ENCODE data around the gene TGFBR3L. TPM values are rescaled to one million over a fixed set of nuclear protein-coding genes. Genes with fewer than 3 reads are reported as not detected.

Gene TGFBR3L
- total RNA-seq, 3 donors from 2014 or later: 2.3 TPM; not detected in 2

GRCh38 chr19:7904074-7905020 is 10.3 kb upstream of the TGFBR3L start:
- intact Hi-C loops (cut with DNase I; ENCODE audit: low total_unique reads): loop anchor here (5.0 kb wide), 1 partner anchor 52 kb away; no protein-coding TSS in a partner anchor
- DNase-seq (ENCODE audit: low spot score in 2 of 2): peak in 1 of 2 donors; percentile 58
- Histone ChIP-seq H3K27me3 (no peaks in the 10 kb centered on the region), H3K9me3 (no peaks in the 10 kb centered on the region), H3K4me1 (peaks cover 14 to 18% of the 10 kb centered on the region in 2 donors), H3K36me3 (no peaks in the 10 kb centered on the region), H3K4me3 (peak overlapping the region; percentile 85 to 89 (median 87)), H3K27ac (peak overlapping the region; percentile 92 to 94)
- TF ChIP-seq POLR2A (IDR thresholded peaks at IDR 0.05) (no peak), CTCF (IDR thresholded peaks at IDR 0.05) (no peak), POLR2AphosphoS5 (IDR thresholded peaks at IDR 0.05) (no peak)

- Histone ChIP-seq H3K4me1 (peaks cover 14 to 18% of the 10 kb centered on the region in 2 donors), H3K36me3 (peaks cover 2% of the 10 kb centered on the region), H3K4me3 (peak overlapping the region in 2 of 3 donors; percentile 87 to 89), H3K9me3 (no peaks in the 10 kb centered on the region), H3K27me3 (no peaks in the 10 kb centered on the region), H3K27ac (no peak overlapping the region)
- intact Hi-C loops (cut with DNase I; ENCODE audit: low total_unique reads): no loop called here
- TF ChIP-seq POLR2AphosphoS5 (IDR thresholded peaks at IDR 0.05): no peak
- TF ChIP-seq CTCF (IDR thresholded peaks at IDR 0.05): no peak
- TF ChIP-seq POLR2A (IDR thresholded peaks at IDR 0.05): no peak
- DNase-seq (ENCODE audit: low spot score in 2 of 2): no peak
Observed at GRCh38 chr19:7905268-7905667, 9.4 kb upstream of the TGFBR3L start.

- intact Hi-C loops (cut with DNase I; ENCODE audit: low total_unique reads): no loop called here
Observed at GRCh38 chr19:7905859-7906258, 8.8 kb upstream of the TGFBR3L start.

GRCh38 chr19:7907122-7907521 is 7.5 kb upstream of the TGFBR3L start:
- TF ChIP-seq CTCF (IDR thresholded peaks at IDR 0.05) (no peak), POLR2AphosphoS5 (IDR thresholded peaks at IDR 0.05) (no peak), POLR2A (IDR thresholded peaks at IDR 0.05) (no peak)
- intact Hi-C loops (cut with DNase I; ENCODE audit: low total_unique reads): no loop called here
- Histone ChIP-seq H3K4me1 (peaks cover 14 to 18% of the 10 kb centered on the region in 2 donors), H3K36me3 (peaks cover 19% of the 10 kb centered on the region), H3K27me3 (no peaks in the 10 kb centered on the region), H3K4me3 (no peak overlapping the region), H3K9me3 (no peaks in the 10 kb centered on the region), H3K27ac (no peak overlapping the region)
- DNase-seq (ENCODE audit: low spot score in 2 of 2): no peak

More at GRCh38 chr19:7905859-7906258, 8.8 kb upstream of the TGFBR3L start:
- H3K27me3 ChIP-seq: no peaks in the 10 kb centered on the region
- TF ChIP-seq POLR2A (IDR thresholded peaks at IDR 0.05) (no peak), POLR2AphosphoS5 (IDR thresholded peaks at IDR 0.05) (no peak), CTCF (IDR thresholded peaks at IDR 0.05) (no peak)
- no peak overlapping the region for H3K27ac ChIP-seq
- no peaks in the 10 kb centered on the region for H3K9me3 ChIP-seq
- H3K36me3 ChIP-seq: peaks cover 8% of the 10 kb centered on the region
- no peak overlapping the region for H3K4me3 ChIP-seq
- H3K4me1 ChIP-seq: peaks cover 14 to 18% of the 10 kb centered on the region in 2 donors
- DNase-seq (ENCODE audit: low spot score in 2 of 2): no peak

GRCh38 chr19:7907544-7907943 is 7.1 kb upstream of the TGFBR3L start:
- Histone ChIP-seq H3K27ac (no peak overlapping the region), H3K4me3 (no peak overlapping the region), H3K4me1 (peaks cover 14 to 17% of the 10 kb centered on the region in 2 donors), H3K9me3 (no peaks in the 10 kb centered on the region), H3K36me3 (peaks cover 23% of the 10 kb centered on the region), H3K27me3 (no peaks in the 10 kb centered on the region)
- intact Hi-C loops (cut with DNase I; ENCODE audit: low total_unique reads): no loop called here
- no peak for DNase-seq (ENCODE audit: low spot score in 2 of 2)
- TF ChIP-seq CTCF (IDR thresholded peaks at IDR 0.05): no peak
- no peak for TF ChIP-seq POLR2A (IDR thresholded peaks at IDR 0.05)
- no peak for TF ChIP-seq POLR2AphosphoS5 (IDR thresholded peaks at IDR 0.05)
